K562 (cell line): ENCODE measurements around the gene XAB2. TPM values are rescaled to one million over a fixed set of nuclear protein-coding genes. Genes with fewer than 3 reads are reported as not detected.

Experiments
- ATAC-seq: fragments of 200-7000 bp; cut with Tn5 transposase; 3 replicates; pipeline ENCODE4 v1.9.1; 2020; ENCODE audit warnings: moderate library complexity
- BruUV-seq: library from RNA; stranded (reverse); fragments of 400-500 nt; replicated peaks from 2 replicates; lab custom pipeline; 2021; lab: Mats Ljungman, UMichigan
- CTCF ChIA-PET: fragments of 300-600 bp; formaldehyde crosslinking; extraction: SDS; loops from one replicate; lab custom pipeline; 2021; ENCODE audit warnings: low intra/inter-chr PET ratio; lab: Yijun Ruan, JAX
- POLR2A ChIA-PET: fragments of 300-600, 350-650 bp; sonication (Branson Sonifier 250); formaldehyde crosslinking; extraction: SDS; loops from one replicate; lab custom pipeline; 2021; ENCODE audit warnings: antibody characterized with exemption, inconsistent platforms; lab: Yijun Ruan, JAX
- DNase-seq, 4 experiments: peaks; one replicate each; pipeline versions ENCODE4 v3.0.0 to v3.0.0-alpha.2; 2011 to 2018; ENCODE audit warnings: low spot score in 3 of 4, mixed read lengths in 3 of 4; ENCODE audit errors: extremely low read depth in 1 of 4
- FAIRE-seq: peaks from 2 replicates; lab custom pipeline; 2011; peaks lifted over from hg19 to GRCh38; lab: Jason Lieb, UNC
- H2AFZ ChIP-seq: 2 replicates; pipeline ENCODE4 v1.6.0; 2011; ENCODE audit warnings: low read depth, low read length, control low read depth, inconsistent platforms
- H3K27ac ChIP-seq: fragments of 200-600 bp; 3 replicates; pipeline ENCODE4 v1.8.0; 2011; ENCODE audit warnings: low read depth, mild to moderate bottlenecking, control low read depth, inconsistent platforms, low read length, moderate library complexity, mixed read lengths; ENCODE audit errors: extremely low read depth
- H3K27me3 ChIP-seq, 2 experiments: fragments of 300-600 bp in 1 of 2; 2 replicates in 1 of 2; 3 replicates in 1 of 2; pipeline versions ENCODE4 v1.6.0 to v1.8.0; 2011; ENCODE audit warnings: inconsistent platforms in 2 of 2, low read length in 2 of 2, mild to moderate bottlenecking in 1 of 2, mixed read lengths in 1 of 2, moderate library complexity in 1 of 2; ENCODE audit not compliant: control insufficient read depth in 2 of 2, insufficient read depth in 2 of 2
- H3K36me3 ChIP-seq: fragments of 300-600 bp; 3 replicates; pipeline ENCODE4 v1.8.0; 2011; ENCODE audit warnings: mild to moderate bottlenecking, low read length, inconsistent platforms; ENCODE audit not compliant: control insufficient read depth, insufficient read depth
- H3K4me1 ChIP-seq, 2 experiments: fragments of 200-600 bp in 1 of 2; replicated peaks in 1 of 2; 2 replicates in 1 of 2; 3 replicates in 1 of 2; pipeline versions ENCODE4 v1.5.1 to v1.8.0; 2011; ENCODE audit warnings: inconsistent platforms in 2 of 2, low read length in 2 of 2, mild to moderate bottlenecking in 1 of 2, mixed read lengths in 1 of 2, moderate library complexity in 1 of 2; ENCODE audit not compliant: control insufficient read depth in 2 of 2, insufficient read depth in 2 of 2
- H3K4me2 ChIP-seq: 2 replicates; pipeline ENCODE4 v1.6.1; 2011; ENCODE audit warnings: low read length, control low read depth, inconsistent platforms, mixed read lengths; ENCODE audit not compliant: insufficient read depth
- H3K4me3 ChIP-seq: fragments of 200-600 bp; sonication (generic), shearing (Covaris generic); 2 replicates; pipeline ENCODE4 v1.5.1; 2016; ENCODE audit warnings: control low read depth, inconsistent platforms
- H3K79me2 ChIP-seq: fragments of 200-600 bp; 3 replicates; pipeline ENCODE4 v1.8.0; 2011; ENCODE audit warnings: low read length, inconsistent platforms; ENCODE audit not compliant: control insufficient read depth, insufficient read depth
- H3K9ac ChIP-seq, 2 experiments: 2 replicates each; pipeline versions ENCODE4 v1.6.0 to v1.6.1; 2011; ENCODE audit warnings: low read depth in 2 of 2, low read length in 2 of 2, control low read depth in 1 of 2, inconsistent platforms in 1 of 2, mild to moderate bottlenecking in 1 of 2, mixed read lengths in 1 of 2; ENCODE audit not compliant: insufficient read depth in 1 of 2
- H3K9me1 ChIP-seq: one replicate; pipeline ENCODE4 v1.6.0; 2011; ENCODE audit warnings: inconsistent platforms, mild to moderate bottlenecking, low read length, moderate library complexity; ENCODE audit not compliant: control insufficient read depth, insufficient read depth
- H3K9me3 ChIP-seq: replicated peaks from 2 replicates; pipeline ENCODE4 v1.5.1; 2011; ENCODE audit warnings: low read depth, low read length, inconsistent platforms; ENCODE audit not compliant: control insufficient read depth, insufficient read depth
- H4K20me1 ChIP-seq: replicated peaks from 2 replicates; pipeline ENCODE4 v1.6.1; 2011; ENCODE audit warnings: low read length, inconsistent platforms, mixed read lengths; ENCODE audit not compliant: control insufficient read depth, insufficient read depth
- ARID1B ChIP-seq: fragments of 450-650 bp; IDR thresholded peaks from 2 replicates; pipeline ENCODE4 v1.6.1; 2016; ENCODE audit warnings: antibody characterized with exemption, mild to moderate bottlenecking, inconsistent platforms
- ARID2 ChIP-seq: fragments of 450-650 bp; IDR thresholded peaks from 2 replicates; pipeline ENCODE4 v1.6.1; 2017; ENCODE audit warnings: antibody characterized with exemption, mild to moderate bottlenecking
- ATF7 ChIP-seq: fragments of 450-650 bp; IDR thresholded peaks from 2 replicates; pipeline ENCODE4 v1.7.1; 2014; ENCODE audit warnings: mild to moderate bottlenecking, moderate library complexity
- BRD4 ChIP-seq: fragments of 200-600 bp; sonication (generic); IDR thresholded peaks from 2 replicates; pipeline ENCODE4 v1.6.1; 2017; ENCODE audit warnings: inconsistent platforms
- EP400 ChIP-seq: fragments of 450-650 bp; IDR thresholded peaks from 2 replicates; pipeline ENCODE4 v1.6.1; 2017; ENCODE audit warnings: antibody characterized with exemption, mild to moderate bottlenecking, moderate library complexity
- ETV1 ChIP-seq: fragments of 450-650 bp; conservative IDR thresholded peaks from 2 replicates; pipeline ENCODE4 v1.6.1; 2016; ENCODE audit warnings: missing genetic modification characterization, control low read depth, low read depth, missing compliant biosample characterization
- FUS ChIP-seq: fragments of 200-400 bp; formaldehyde crosslinking; optimal IDR thresholded peaks from 2 replicates; pipeline ENCODE3; 2017; ENCODE audit warnings: low read depth, low read length
- IRF2 ChIP-seq: sonication (generic); formaldehyde crosslinking; IDR thresholded peaks from 2 replicates; pipeline ENCODE4 v1.8.1; 2022; ENCODE audit warnings: mild to moderate bottlenecking, missing genetic modification reagents
- IRF9 ChIP-seq: fragments of 450-650 bp; IDR thresholded peaks from 2 replicates; pipeline ENCODE4 v1.6.1; 2016; ENCODE audit warnings: missing biosample characterization, missing genetic modification characterization
- L3MBTL2 ChIP-seq: fragments of 450-650 bp; IDR thresholded peaks from 2 replicates; pipeline ENCODE4 v1.6.1; 2016; ENCODE audit warnings: mild to moderate bottlenecking, moderate library complexity
- NFRKB ChIP-seq: fragments of 450-650 bp; IDR thresholded peaks from 2 replicates; pipeline ENCODE4 v1.6.1; 2016; ENCODE audit warnings: low read depth
- NFYB ChIP-seq: IDR thresholded peaks from 2 replicates; pipeline ENCODE4 v1.6.1; 2011; ENCODE audit warnings: mild to moderate bottlenecking, moderate library complexity; ENCODE audit not compliant: insufficient read length; ENCODE audit errors: extremely low read depth
- NRF1 ChIP-seq, 2 experiments: fragments of 450-650 bp; IDR thresholded peaks in 1 of 2; conservative IDR thresholded peaks in 1 of 2; 2 replicates each; pipeline ENCODE4 v1.6.1; 2014; ENCODE audit warnings: mild to moderate bottlenecking in 2 of 2
- PKNOX1 ChIP-seq: fragments of 450-650 bp; IDR thresholded peaks from 2 replicates; pipeline ENCODE4 v1.6.1; 2016
- POU5F1 ChIP-seq: fragments of 150-350 bp; IDR thresholded peaks from 2 replicates; pipeline ENCODE4 v1.6.1; 2014; ENCODE audit warnings: borderline replicate concordance, low read length, low read depth, mild to moderate bottlenecking; ENCODE audit not compliant: partially characterized antibody
- PRPF4 ChIP-seq: fragments of 200-400 bp; formaldehyde crosslinking; IDR thresholded peaks from one replicate; pipeline ENCODE4 v1.6.1; 2017; ENCODE audit warnings: low read length, low read depth, mild to moderate bottlenecking; ENCODE audit not compliant: insufficient read depth, poor library complexity, severe bottlenecking
- SLC30A9 ChIP-seq: fragments of 250-450 bp; sonication (Bioruptor Pico); IDR thresholded peaks from 2 replicates; pipeline ENCODE4 v1.8.0; 2022; ENCODE audit warnings: mild to moderate bottlenecking, moderate library complexity
- SMAD4 ChIP-seq: fragments of 250-450 bp; sonication (Bioruptor Pico); conservative IDR thresholded peaks from 2 replicates; pipeline ENCODE4 v1.8.0; 2021; ENCODE audit warnings: inconsistent platforms, mild to moderate bottlenecking, moderate library complexity
- TAF15 ChIP-seq: fragments of 200-400 bp; formaldehyde crosslinking; IDR thresholded peaks from 2 replicates; pipeline ENCODE4 v1.6.1; 2017; ENCODE audit warnings: mild to moderate bottlenecking, low read depth, low read length, moderate library complexity
- TEAD1 ChIP-seq, 2 experiments: fragments of 450-650 bp in 1 of 2; sonication (generic) in 1 of 2; formaldehyde crosslinking; IDR thresholded peaks; 2 replicates each; pipeline versions ENCODE4 v1.4.0 to v1.8.0; 2020 to 2022; ENCODE audit warnings: mild to moderate bottlenecking in 2 of 2, missing genetic modification reagents in 1 of 2
- ZBTB7A ChIP-seq: IDR thresholded peaks from 2 replicates; pipeline ENCODE4 v1.6.1; 2011; ENCODE audit warnings: low read depth, mild to moderate bottlenecking, low read length, moderate library complexity, borderline replicate concordance; ENCODE audit not compliant: control insufficient read depth
- ZNF707 ChIP-seq: fragments of 250-450 bp; sonication (Bioruptor Pico); conservative IDR thresholded peaks from 2 replicates; pipeline ENCODE4 v1.8.0; 2022; ENCODE audit warnings: inconsistent platforms, mild to moderate bottlenecking, moderate library complexity
- WGBS: fragments of 100-300 bp; shearing (Covaris generic); methylation state at CpG from one replicate; pipeline ENCODE4 v1.1.6; 2016; ENCODE audit warnings: low coverage, mixed read lengths; ENCODE audit not compliant: insufficient coverage; ENCODE audit errors: missing lambda C conversion rate; 5-methylcytosine and 5-hydroxymethylcytosine counted together
- in situ Hi-C: fragments of 300-500 bp; cut with MboI; formaldehyde crosslinking; loops from 4 replicates; pipeline ENCODE4 v1.15.0; 2018; ENCODE audit warnings: inconsistent platforms, mixed read lengths
- intact Hi-C: fragments of 100-400 bp; cut with micrococcal nuclease; formaldehyde crosslinking; loops from 2 replicates; pipeline ENCODE4 v1.14.2; 2022
- polyA plus RNA-seq, 8 experiments: library from polyadenylated mRNA; depleted of rRNA in 4 of 8; stranded (reverse) in 5 of 8; unstranded in 3 of 8; fragments of >200 nt; fragmentation: Nextera tagmentation in 2 of 8; fragmentation: Illumina TruSeq in 1 of 8; extraction: Ambion mirVana in 2 of 8; extraction: Trizol in 1 of 8; gene quantifications; 2 replicates each; pipeline versions ENCODE4 v1.2.1 to v1.2.3, GENCODE V29; 2011 to 2014; ENCODE audit warnings: inconsistent platforms in 1 of 8, missing spikeins in 1 of 8
- total RNA-seq, 7 experiments: library from RNA; depleted of rRNA in 6 of 7; stranded (reverse); fragments of >200 nt in 6 of 7; fragmentation: Illumina TruSeq in 2 of 7; extraction: Trizol in 2 of 7; gene quantifications; 2 replicates each; pipeline versions ENCODE4 v1.2.1 to v1.2.3, GENCODE V29; 2011 to 2021; ENCODE audit warnings: low replicate concordance in 1 of 7

Gene XAB2
- total and polyA plus RNA-seq, 9 of the 15 experiments (the other 6 are each of a cell fraction or from before 2014, with no cell fraction given) = 0.21 to 58.3 (median 20.0) TPM

- peak; percentile 97 for FAIRE-seq
- H3K36me3 ChIP-seq = peaks cover 7% of the 10 kb centered on the region; the same call in 1 of the 3 replicates
- no peaks in the 10 kb centered on the region for H4K20me1 ChIP-seq
- no peaks in the 10 kb centered on the region for H3K9me1 ChIP-seq
- H3K79me2 ChIP-seq = no peaks in the 10 kb centered on the region
- peak overlapping the region in 1 of 2 experiments; percentile 75; a peak in 1 of 4 replicates for H3K9ac ChIP-seq
- no peaks in the 10 kb centered on the region for H3K9me3 ChIP-seq
- H3K27me3 ChIP-seq = no peaks in the 10 kb centered on the region
- H3K27ac ChIP-seq = peak overlapping the region; percentile 49; the same call in 1 of the 3 replicates
- peak; percentile 88 for ATAC-seq
- 6% methylated on average over 28 of the region's 28 CpGs for WGBS
- peak overlapping the region; percentile 95 for H2AFZ ChIP-seq
- peak; percentile 79 to 92 (median 84) for DNase-seq
- CTCF ChIA-PET = interaction anchor here (1.6 kb wide), 1 partner anchor 28 kb away, joined by 6 read pairs; no protein-coding TSS in a partner anchor
- no TSS peak for BruUV-seq
- peaks cover 2 to 11% of the 10 kb centered on the region in 2 experiments; a peak in 3 of 5 replicates for H3K4me1 ChIP-seq
- POLR2A ChIA-PET = interaction anchor here (0.6 to 1.3 kb wide), 2 partner anchors 9 to 293 kb away, joined by 3 to 5 read pairs; no protein-coding TSS in a partner anchor
- intact Hi-C loops (loop anchor here (2.0 kb wide), 1 partner anchor 29 kb away; the partner anchor contains the start of gene TRAPPC5), in situ Hi-C loops (no loop called here)
- peak overlapping the region; percentile 72 for H3K4me2 ChIP-seq
- no peak overlapping the region for H3K4me3 ChIP-seq
- peak; percentile 59; the same call in 1 of the 2 replicates for TF ChIP-seq ARID2
- no peak for TF ChIP-seq FUS
- peak; percentile 35; the same call in 1 of the 2 replicates for TF ChIP-seq IRF9 (tag)
- TF ChIP-seq NRF1 (conservative IDR thresholded peaks at IDR 0.05 in 1 of 2, IDR thresholded peaks at IDR 0.05 in 1 of 2) = peak; percentile 28 to 51; a peak in 1 of 4 replicates
- peak; percentile 99 for TF ChIP-seq SMAD4 (CRISPR knock-in tag)
- no peak for TF ChIP-seq TEAD1 (CRISPR knock-in tag; IDR thresholded peaks at IDR 0.05)
- TF ChIP-seq ZNF707 (CRISPR knock-in tag) = no peak
- TF ChIP-seq IRF2 (CRISPR knock-in tag) = no peak
- TF ChIP-seq ZBTB7A = peak; percentile 38; the same call in 1 of the 2 replicates
- 0 out of 2 replicates have a peak, but pooled peaks have one; percentile 20 for TF ChIP-seq NFRKB
- no peak for TF ChIP-seq SLC30A9 (CRISPR knock-in tag)
- peak; percentile 52; the same call in 1 of the 2 replicates for TF ChIP-seq ARID1B
- peak; percentile 37; the same call in 1 of the 2 replicates for TF ChIP-seq ETV1 (tag)
- peak; percentile 93 for TF ChIP-seq ATF7
- TF ChIP-seq POU5F1 = no peak
- peak; percentile 96 for TF ChIP-seq L3MBTL2
- TF ChIP-seq PKNOX1 = peak; percentile 30; the same call in 1 of the 2 replicates
- no peak for TF ChIP-seq TAF15
- no peak for TF ChIP-seq NFYB
- TF ChIP-seq PRPF4 = no peak
- peak; percentile 42; the same call in 1 of the 2 replicates for TF ChIP-seq EP400
- no peak for TF ChIP-seq BRD4
These were observed 22.8 kb upstream of the XAB2 start for GRCh38 chr19:7652061-7652641.
